Measurements from ENCODE around the gene NAV3.

NAV3 gene

GRCh38 chr12:77938301-77938700 lies 107.6 kb downstream of the NAV3 start:
- no peak for DNase-seq

DNA sequence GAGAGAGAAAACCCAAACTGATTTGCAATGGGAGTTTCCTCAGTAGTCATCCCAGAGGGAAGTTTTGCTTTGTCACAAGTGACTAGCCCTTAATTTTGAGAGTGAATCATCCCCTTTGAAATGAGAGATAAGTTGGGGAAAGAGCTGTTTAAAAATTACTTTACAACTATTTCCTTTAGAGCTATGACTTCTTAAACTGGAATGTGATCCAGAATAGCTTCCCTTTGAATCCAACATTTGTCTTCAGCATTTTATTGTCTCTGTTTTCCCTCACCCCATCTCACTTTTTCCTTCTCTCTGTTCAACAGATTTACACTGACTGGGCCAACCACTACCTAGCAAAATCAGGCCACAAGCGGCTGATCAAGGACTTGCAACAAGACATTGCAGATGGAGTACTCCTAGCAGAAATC lies 109.3 kb downstream of the NAV3 start:
- DNase-seq, result no peak

DNA sequence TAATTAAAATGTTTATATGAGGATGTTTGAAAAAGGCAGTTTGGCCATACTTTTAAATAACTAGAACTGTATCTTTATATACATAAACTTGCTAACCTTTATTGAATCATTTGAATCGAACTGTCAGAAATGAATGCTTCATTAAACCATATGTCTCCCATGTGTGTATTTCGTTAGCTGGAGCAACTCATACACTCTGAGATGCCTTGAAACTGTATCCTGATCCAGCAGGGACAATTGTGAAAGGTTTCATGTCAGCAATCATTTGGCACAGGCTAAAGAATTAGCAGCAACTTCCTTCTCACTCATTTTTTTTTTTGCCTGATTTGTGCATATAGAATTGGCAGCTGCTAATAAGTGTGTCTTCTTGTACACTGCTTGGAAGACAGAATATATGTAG lies 109.9 kb downstream of the NAV3 start:
- DNase-seq, result no peak

GRCh38 chr12:77941401-77941800 lies 110.7 kb downstream of the NAV3 start:
- no peak for DNase-seq

- no peak for DNase-seq
These were observed 112.8 kb downstream of the NAV3 start for GRCh38 chr12:77943466-77943865.

- DNase-seq, result no peak
These were observed 115.9 kb downstream of the NAV3 start for GRCh38 chr12:77946541-77947061.

DNA sequence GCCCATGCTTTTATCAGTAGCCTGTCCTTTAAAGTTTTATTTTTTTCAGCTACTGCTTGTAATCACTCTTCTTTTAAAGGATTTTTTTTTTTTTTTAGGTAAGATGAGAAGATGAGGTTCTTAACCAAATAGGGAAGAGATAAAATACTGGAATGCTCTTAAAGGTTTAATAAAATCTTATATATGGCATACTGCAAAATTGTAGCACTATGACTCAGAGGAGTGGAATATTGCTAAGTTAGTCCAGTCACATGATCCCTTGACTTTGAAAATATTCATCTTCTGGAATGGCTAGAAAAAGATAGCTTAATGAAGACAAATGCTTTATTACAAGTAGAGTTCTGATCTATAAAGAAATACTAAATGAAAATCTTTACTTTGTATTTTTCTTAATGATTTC lies 116.6 kb downstream of the NAV3 start:
- no peak for DNase-seq

- DNase-seq, result no peak
These were observed 117.1 kb downstream of the NAV3 start for GRCh38 chr12:77947746-77948145.

DNA sequence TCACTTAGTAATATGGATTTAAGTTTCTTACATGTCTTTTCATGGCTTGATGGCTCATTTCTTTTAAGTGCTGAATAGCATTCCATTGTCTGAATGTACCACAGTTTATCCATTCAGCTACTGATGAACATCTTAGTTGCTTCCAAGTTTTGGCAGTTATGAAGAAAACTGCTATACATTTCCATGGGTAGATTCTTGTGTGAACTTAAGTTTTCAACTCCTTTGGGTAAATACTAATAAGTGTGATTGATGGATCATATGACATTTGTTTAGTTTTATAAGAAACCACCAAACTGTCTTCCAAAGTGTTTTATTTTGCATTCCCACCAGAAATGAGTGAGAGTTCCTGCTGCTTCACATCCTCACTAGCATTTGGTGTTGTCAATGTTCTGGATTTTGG lies 119.2 kb downstream of the NAV3 start:
- DNase-seq, result no peak

- DNase-seq, result no peak
These were observed 123.0 kb downstream of the NAV3 start for GRCh38 chr12:77953528-77954205.

DNA sequence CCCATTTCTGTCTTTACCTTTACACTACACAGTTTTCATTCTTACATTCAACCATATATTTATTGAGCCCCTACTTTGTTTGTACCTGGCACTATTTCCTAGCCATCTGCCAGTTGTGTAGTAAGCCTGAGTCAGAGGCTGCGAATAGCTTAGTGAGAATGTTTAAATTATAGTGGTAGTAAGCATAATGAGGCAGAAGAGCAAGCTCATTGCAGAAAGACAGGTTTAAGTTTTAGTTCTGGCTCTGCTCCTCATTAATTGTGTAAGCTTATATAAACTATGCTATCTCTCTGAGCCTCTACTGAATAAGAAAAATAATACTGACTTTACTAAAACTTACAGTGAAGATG lies 123.5 kb downstream of the NAV3 start:
- DNase-seq, result no peak

- DNase-seq, result no peak
These were observed 126.4 kb downstream of the NAV3 start for GRCh38 chr12:77957062-77957461.

DNA sequence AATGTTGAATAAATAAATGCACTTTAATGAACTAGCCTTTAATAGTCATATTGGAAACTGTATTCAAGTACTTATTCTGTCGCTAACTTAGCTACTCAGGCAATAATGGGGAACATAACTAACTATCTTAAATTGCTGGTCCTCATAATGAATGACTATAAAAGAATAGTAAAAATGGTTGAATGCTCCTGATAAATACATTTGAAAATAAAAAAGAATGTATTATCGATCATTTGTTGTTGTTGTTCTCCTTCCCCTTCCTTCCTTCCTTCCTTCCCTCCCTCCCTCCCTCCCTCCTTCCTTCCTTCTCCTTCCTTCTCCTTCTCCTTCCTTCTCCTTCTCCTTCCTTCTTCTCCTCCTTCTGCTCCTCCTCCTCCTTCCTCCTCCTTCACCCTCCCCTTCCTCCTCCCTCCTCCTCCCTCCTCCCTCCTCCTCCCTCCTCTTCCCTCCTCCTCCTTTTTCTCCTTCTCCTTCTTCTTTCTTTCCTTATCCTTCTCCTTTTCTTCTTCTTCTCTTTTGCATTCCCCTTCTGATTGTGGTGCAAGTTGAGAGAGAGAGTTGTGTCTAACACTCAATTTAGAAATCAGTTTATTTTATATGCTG lies 133.0 kb downstream of the NAV3 start:
- no peak for DNase-seq

- no peak for DNase-seq
These were observed 135.1 kb downstream of the NAV3 start for GRCh38 chr12:77965790-77966189.

DNA sequence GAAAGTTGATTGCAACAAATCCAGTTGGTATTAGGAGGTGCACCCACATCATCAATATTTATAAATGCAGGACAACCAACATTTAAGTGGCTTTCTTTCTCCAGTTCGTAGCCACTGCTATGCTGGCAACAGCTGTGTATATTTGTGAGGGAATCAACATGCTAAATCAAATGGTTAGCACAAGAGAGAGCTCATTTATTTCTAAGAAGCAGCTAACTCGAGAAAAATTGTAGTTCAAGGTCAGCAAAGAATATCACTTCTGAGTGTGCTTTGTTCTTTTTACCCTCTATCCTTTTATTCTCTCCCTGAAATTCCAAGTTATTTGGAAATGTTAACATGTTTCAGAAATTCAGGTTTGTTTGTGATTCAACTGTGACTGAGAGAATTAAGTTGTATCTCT lies 137.3 kb downstream of the NAV3 start:
- no peak for DNase-seq

DNA sequence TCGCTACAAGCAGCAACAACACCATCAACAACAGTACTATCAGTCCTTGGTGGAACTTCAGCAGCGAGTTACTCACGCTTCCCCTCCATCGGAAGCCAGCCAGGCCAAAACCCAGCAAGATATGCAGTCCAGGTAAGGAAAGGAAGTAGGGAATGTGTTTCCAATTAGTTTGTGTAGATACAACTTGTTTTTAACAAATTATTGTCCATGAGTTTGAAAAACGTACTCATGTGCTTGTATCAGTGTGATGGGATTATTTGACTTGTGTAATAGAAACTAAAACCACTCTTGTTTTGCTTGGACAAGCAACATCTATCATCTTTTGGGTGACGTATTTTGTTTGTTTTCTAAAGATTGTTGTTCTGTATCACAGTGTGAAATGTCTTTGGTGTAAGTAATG lies 137.9 kb downstream of the NAV3 start:
- no peak for DNase-seq

GRCh38 chr12:77973579-77973978 lies 142.9 kb downstream of the NAV3 start:
- no peak for DNase-seq

DNA sequence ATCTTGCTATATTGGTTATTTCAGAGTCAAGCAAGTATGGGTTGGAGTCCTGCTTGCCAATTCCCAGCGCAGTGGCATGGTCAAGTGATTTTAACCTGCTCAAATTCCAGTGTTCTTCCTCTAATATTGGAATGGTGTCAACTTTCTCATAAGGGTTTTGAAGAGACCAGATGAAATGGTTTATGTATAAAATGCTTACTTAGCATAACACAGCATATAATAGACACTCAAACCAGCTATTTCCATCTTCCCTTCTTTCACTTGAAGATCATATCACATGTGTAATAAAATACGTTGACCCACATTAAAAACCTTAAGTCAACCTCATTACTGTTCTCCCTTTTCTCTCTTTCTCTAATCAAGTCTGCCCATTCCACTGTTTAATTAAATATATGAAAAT lies 144.0 kb downstream of the NAV3 start:
- no peak for DNase-seq

DNA sequence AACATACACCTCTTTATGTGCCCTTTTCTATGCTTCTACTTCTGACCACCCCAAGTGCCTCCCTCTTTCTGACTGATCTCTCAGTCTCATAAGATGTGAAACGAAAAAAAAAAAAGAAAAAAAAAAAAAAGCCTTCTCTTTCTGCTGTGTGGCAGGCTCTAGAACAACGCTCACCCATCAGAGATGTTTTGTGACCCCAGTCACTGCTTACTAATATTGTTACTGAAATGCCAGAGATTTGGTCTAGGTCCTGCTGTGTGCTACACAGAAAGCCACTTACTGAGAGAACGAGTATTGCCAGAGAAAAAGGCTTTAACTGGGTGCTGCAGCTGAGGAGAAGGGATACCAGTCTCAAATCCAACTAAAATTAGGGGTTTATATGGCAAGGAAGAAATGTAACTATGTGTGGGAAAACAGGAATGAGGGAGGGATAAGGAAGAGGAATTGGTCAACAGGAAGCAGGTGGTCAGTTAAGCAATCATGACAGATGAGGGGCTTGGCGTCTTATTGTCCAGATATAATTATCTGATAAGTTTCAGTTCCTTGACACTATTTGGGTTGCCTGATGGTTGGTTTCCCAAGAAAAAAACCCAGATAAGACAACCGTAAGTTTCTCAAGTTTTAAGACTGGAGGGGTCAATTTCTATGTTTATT lies 149.0 kb downstream of the NAV3 start:
- DNase-seq, result no peak

- DNase-seq, result no peak
These were observed 150.1 kb downstream of the NAV3 start for GRCh38 chr12:77980782-77981181.

DNA sequence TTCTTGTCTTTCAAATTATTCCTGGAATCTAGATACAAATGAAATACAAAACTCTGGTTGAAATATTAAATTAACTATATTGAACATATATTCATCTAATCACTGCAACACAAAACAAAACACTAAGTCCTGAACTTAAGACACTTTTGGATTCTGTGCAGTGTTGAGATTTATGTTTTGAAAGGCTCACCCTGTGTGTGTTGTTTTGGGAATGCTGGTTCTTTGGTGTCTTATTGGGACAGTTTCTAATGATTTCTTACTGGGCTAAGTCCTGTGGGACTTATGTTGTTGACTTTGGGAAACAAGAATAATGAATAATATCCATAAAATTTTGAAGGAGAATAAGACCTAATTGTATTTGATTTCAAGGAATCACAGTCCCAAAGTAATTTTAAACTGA lies 153.2 kb downstream of the NAV3 start:
- DNase-seq, result no peak

DNA sequence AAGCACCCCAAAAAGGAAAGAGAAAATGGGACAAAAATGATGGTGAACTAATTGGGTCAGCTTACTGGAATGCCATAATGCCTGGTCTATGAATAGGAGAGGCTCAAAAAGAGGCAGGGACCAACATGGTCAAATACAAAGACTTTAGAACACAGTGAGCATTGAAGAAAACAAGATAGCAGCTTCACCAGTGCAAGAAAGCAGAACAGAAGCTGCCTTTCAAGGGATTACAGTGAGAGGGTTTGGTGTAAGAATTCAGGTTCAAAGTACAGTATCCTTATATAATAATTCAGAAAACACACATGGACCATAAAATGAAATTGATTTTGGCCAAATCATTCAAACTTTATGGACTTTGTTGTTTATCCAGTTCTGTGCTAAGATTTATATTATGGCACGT lies 162.1 kb downstream of the NAV3 start:
- DNase-seq, result no peak

DNA sequence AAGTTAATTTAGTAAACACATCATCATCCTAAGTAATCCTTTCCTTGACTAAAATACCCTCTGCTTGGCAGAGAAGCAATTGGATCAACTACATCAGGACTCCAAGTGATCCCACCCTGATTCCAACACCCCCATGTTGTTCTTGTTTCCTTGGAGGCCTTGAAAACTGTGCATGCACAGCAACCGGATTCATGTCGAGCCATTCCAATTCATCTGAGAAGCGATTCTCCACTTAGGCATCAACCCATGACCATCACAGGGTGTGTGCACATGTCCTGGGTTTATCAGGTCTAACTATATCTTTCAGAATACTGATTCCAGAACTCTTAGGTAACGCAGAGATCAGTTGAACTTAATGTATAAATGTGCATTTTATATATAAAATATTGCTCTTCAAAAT lies 163.0 kb downstream of the NAV3 start:
- DNase-seq, result no peak

DNA sequence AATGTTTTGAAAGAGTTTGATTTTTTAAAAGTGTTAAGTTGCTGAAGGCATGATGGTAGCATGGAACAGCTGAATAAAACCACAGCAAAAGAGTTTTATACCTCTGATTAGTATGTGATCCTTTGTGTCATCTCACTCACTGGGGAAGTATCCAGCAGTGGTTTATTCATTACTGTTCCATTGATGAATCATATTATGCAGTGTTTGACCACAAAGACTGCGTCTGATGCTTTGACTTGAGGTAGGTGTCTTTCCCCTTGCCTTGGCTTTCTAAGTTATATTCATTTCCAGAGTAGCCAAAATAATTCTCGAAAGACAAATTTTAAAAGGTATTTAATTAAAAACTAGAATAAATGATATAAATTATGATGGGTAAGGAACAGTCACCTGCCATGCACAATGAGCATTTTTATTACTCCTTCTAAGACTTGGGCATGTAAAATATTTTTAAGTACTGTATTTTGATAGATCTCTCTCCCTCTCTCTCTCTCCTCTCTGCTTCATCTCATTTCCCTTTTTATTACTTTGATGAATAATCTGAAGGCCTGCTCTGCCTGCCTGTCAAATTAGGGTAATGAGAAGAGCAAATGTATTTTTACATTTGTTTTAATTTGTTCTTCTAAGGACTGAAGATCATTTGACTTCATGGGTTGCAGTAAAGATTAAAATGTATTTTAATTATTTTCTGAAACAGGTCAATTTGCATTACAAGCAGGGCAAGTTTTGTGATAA lies 164.9 kb downstream of the NAV3 start:
- DNase-seq, result no peak
